HepG2 (cell line): Measurements from ENCODE around the gene SRBD1.

ENCODE experiments used
- FOXJ3 ChIP-seq: sonication (generic); formaldehyde crosslinking; IDR thresholded peaks from 2 replicates; pipeline ENCODE4 v1.4.0; 2020; ENCODE audit warnings: missing genetic modification reagents, mild to moderate bottlenecking, borderline replicate concordance
- ZBTB20 ChIP-seq: sonication (generic); formaldehyde crosslinking; IDR thresholded peaks from 2 replicates; pipeline ENCODE4 v1.8.1; 2023; ENCODE audit warnings: missing genetic modification reagents, low read depth, mild to moderate bottlenecking, borderline replicate concordance
- ZNF496 ChIP-seq: sonication (generic); formaldehyde crosslinking; IDR thresholded peaks from 2 replicates; pipeline ENCODE4 v1.8.1; 2023; ENCODE audit warnings: mild to moderate bottlenecking, moderate library complexity, missing genetic modification reagents; ENCODE audit not compliant: insufficient replicate concordance
- TF ChIP-seq, protein P1 (sequence below): IDR thresholded peaks from 2 replicates; pipeline ENCODE4 v1.6.1; 2016; ENCODE audit warnings: missing compliant biosample characterization, missing genetic modification reagents, borderline replicate concordance
- TF ChIP-seq, protein P2 (sequence below): sonication (generic); formaldehyde crosslinking; IDR thresholded peaks from 2 replicates; pipeline ENCODE4 v1.5.0; 2020; ENCODE audit warnings: missing genetic modification reagents
- TF ChIP-seq, protein P3 (sequence below): sonication (generic); formaldehyde crosslinking; IDR thresholded peaks from 2 replicates; pipeline ENCODE4 v1.5.0; 2020; ENCODE audit warnings: mild to moderate bottlenecking, missing genetic modification reagents, moderate library complexity

DNA sequence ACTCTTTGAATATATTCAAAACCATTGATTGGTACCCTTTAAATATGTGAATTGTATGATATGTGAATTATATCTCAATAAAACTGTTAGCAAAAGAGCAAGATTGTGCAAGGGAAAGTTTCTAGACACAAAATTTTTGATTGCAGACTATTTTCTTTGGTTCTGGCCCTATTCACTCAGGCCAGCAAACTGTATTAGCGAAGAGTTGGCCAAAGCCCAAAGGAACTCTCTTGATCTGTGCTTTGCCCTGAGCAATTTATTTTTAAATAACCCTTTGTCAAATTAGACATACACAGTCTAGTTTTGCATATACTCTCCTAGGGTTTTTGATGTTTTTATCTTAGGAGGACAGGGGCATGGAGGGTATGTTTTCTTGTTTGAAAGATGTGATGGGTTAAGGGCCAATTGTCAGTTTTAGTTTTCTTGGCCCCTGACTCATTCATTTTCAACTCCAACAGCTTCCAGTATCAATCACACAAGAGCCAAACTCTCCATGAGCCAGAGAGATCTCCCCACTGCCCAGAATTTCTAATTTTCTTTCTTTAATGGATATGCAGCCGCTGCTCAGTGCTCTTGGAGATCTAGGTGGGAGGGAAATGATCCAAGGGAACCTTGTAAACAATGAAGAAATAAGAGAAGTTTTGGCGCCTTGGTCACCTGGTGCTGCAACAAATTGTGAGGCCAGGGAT lies 231.5 kb downstream of the SRBD1 start:
- TF ChIP-seq ZBTB20: no peak
- TF ChIP-seq FOXJ3 (CRISPR knock-in tag): no peak
- TF ChIP-seq ZNF496: no peak
- TF ChIP-seq, protein P1, sequence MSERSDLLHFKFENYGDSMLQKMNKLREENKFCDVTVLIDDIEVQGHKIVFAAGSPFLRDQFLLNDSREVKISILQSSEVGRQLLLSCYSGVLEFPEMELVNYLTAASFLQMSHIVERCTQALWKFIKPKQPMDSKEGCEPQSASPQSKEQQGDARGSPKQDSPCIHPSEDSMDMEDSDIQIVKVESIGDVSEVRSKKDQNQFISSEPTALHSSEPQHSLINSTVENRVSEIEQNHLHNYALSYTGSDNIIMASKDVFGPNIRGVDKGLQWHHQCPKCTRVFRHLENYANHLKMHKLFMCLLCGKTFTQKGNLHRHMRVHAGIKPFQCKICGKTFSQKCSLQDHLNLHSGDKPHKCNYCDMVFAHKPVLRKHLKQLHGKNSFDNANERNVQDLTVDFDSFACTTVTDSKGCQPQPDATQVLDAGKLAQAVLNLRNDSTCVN (CRISPR knock-in tag): no peak
- TF ChIP-seq, protein P2, sequence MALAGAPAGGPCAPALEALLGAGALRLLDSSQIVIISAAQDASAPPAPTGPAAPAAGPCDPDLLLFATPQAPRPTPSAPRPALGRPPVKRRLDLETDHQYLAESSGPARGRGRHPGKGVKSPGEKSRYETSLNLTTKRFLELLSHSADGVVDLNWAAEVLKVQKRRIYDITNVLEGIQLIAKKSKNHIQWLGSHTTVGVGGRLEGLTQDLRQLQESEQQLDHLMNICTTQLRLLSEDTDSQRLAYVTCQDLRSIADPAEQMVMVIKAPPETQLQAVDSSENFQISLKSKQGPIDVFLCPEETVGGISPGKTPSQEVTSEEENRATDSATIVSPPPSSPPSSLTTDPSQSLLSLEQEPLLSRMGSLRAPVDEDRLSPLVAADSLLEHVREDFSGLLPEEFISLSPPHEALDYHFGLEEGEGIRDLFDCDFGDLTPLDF (CRISPR knock-in tag): no peak
- TF ChIP-seq, protein P3, sequence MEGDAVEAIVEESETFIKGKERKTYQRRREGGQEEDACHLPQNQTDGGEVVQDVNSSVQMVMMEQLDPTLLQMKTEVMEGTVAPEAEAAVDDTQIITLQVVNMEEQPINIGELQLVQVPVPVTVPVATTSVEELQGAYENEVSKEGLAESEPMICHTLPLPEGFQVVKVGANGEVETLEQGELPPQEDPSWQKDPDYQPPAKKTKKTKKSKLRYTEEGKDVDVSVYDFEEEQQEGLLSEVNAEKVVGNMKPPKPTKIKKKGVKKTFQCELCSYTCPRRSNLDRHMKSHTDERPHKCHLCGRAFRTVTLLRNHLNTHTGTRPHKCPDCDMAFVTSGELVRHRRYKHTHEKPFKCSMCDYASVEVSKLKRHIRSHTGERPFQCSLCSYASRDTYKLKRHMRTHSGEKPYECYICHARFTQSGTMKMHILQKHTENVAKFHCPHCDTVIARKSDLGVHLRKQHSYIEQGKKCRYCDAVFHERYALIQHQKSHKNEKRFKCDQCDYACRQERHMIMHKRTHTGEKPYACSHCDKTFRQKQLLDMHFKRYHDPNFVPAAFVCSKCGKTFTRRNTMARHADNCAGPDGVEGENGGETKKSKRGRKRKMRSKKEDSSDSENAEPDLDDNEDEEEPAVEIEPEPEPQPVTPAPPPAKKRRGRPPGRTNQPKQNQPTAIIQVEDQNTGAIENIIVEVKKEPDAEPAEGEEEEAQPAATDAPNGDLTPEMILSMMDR (CRISPR knock-in tag): no peak
